ENCODE data around the gene FYB2.
"Not testable (repeated sequence)": the region's sequence is repeated elsewhere in the genome, so short reads cannot be mapped to it uniquely, and the experiment has no call there.

Gene FYB2

DNA sequence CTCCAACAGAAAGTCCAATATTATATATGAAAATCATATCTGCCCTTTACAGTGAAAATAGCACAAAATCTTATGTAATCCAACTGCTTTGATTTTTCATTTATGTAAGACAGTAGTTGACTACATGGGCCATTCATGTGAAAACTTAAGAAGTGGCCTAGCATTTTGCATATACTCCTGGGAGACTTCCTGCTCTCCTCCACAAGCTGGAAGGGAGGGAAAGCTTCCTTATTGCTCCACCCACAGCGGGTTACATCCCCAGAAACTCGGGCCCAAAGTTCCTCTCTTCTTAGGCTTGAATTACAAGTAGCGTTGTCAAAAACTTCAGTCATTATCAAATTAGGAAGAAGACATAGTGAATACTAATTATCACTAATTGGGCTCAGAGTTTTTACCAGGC lies 29.2 kb downstream of the FYB2 start:
- no peak for DNase-seq (ENCODE audit: low spot score)

DNA sequence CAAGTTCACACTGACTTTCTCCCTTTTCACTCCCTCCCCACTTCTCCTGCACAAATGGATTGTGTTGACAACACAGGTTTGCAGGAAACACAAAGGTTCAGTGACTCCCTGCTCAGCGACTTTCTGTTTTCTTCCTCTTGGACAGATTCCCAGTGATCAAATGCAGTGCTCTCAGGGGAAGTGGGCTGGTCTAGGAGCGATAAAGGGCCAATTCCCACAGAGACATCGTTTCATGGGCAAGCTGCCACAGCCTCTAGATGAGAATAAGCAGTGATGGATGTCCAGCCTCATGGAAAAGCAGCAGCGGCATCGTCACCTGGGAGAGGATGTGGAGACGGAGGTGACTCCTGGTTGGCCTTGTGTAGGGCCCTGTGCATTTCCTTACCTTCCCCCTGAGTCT lies 30.6 kb downstream of the FYB2 start:
- peak; percentile 27 for DNase-seq (ENCODE audit: low spot score)

DNA sequence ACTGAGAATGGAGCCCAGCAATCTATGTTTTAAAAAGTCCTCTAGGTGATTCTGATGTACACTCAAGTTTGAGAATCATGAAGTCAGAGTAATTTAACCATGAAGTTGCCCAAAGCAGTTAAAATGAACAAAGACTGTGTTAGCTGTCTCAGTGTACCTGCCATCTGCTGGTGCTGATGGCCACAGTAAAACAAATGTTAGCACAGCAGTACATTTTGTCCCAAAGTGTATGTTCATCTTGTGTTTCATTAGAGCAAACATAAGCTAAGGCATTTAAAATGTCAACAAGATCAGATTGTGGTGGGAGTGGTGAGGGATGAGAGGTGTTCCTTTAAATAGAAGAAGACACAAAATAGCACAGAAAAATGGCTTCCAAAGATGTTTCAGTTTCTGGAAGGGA lies 31.1 kb downstream of the FYB2 start:
- no peak for DNase-seq (ENCODE audit: low spot score)

DNA sequence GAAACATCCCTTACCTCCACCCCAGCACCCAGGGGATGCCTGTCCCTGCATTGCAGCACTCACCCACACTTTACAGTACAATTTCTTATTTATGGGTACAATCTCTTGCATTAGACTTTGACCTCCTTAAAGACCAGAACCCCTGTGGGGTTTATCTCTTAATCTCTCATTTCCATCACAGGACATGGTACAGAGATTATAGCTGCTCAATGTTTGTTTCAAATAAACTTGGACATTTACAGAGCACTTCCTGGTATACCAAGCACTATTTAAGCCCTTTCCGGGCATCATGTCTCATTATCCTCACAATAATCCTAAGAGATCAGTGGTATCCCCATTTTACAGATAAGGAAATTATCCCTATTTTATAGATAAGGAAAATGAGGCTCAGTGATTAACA lies 31.9 kb downstream of the FYB2 start:
- DNase-seq (ENCODE audit: low spot score) = no peak

DNA sequence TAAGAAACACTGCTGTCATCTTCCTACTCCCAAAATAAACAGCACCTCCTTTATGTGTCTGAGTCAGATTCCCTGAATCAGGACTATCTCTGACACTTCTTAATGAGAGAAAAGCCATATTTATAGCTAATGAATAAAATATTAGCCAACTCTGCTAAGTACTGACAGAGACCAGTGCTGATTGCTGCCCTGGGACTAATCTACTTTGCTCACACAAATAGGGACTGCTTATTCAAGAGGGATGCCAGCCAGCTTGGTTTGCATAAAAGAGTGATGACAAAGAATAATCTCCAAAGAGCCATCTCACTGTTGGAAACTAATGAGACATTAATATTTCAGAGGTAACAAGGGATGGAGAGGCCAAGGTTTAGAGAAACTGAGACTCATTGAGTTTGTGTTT lies 36.4 kb downstream of the FYB2 start:
- DNase-seq (ENCODE audit: low spot score) = no peak

DNA sequence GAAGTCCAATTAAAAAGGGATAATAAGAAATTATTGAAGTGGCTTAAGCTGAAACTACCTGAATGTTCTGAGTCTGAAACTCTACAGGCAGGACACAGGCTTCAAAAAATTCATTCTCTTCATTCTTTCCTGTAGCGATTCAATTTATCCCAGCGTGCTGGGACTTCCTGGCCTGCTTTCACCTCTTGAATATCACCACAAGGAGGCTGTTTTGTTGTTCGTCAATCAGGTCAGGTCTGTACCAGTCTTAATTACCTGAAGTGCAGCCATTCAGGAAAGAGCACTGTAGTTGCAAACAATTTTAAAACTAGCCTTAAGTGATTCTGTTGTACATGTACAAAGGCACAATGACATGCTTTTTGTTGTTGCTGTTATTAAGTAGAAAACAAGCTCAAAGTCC lies 38.4 kb downstream of the FYB2 start:
- no peak for DNase-seq (ENCODE audit: low spot score)

DNA sequence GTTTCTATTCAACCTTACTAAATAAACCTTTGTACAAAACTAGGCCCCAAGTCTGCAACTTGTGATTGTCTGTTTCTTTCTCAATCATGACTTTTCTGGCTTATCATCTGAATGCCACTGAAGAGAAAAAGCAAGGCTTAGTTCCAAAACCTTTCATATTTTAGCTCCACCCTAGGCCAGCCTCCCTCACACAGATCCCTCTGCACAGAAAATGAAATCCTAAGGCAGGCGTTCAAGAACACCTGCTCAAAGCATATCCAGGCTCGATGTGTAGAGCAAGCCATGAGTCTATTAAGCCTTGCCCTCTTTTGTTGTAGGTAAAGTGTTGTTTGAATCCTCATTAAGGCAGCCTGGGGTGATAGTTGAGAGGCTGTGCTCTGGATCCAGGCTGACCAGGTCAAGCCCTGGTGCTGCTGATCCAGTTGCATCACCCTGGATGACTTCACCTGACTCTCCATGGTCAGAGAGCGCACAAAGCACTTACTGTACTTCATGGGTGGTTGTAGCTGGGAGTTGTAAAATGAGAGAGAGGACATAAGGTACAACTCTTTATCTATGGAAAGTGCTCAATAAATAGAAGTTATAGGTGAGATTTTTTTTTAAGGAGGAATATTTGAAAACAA lies 39.0 kb downstream of the FYB2 start:
- DNase-seq (ENCODE audit: low spot score) = no peak

DNA sequence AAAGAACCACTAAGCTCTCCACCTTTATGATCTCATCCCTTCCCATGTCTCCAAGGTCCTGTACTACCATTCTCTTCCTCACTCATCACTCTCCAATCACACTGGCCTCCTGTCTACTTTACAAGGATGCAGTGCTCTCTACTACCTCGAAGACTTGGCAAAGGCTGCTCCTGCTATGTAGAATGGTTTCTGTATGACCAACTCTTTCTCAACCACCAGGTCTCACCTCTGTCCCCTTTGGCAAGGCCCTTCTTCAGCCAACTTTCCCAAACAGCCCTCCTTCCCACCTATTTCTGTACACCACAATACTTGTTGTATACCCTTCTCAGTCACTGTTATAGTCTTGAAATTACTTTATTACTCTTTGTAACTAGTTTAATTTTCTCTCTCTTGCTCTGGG lies 41.2 kb downstream of the FYB2 start:
- no peak for DNase-seq (ENCODE audit: low spot score)

DNA sequence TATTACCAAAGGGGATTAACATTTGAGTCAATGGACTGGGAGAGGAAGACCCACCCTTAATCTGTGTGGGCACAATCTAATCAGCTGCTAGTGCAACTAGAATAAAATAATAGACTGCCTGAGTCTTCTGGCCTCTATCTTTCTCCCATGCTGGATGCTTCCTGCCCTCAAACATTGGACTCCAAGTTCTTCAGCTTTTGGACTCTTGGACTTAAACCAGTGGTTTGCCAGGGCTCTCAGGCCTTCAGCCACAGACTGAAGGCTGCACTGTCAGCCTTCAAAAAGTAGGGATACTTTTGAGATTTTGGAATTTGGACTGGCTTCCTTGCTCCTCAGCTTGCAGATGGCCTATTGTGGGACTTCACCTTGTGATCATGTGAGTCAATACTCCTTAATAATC lies 44.5 kb downstream of the FYB2 start:
- not testable (repeated sequence) for DNase-seq (ENCODE audit: low spot score)

DNA sequence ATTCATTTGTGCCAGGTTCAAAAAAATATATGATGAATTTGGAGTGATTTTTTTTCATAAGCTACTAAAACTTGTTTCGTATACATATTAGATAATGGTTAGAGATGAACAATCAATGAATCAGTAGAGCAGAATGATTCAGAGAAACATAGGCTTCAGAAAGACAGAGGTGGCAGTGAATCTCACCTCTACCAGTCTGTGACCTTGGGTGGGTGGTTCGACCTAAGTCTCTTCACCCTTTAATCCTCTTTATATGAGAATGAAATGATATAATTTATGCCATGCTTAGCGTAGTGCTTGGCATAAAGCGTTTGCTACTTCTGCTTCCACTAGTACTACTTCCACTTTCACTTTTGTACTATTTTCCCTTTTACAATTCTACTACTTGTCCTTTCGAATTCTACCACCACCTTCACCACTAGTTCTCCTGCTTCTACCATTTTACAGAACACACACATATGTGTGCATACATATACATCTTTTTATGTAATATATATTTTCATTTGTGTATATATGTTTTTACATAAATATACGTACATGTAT lies 45.1 kb downstream of the FYB2 start:
- no peak for DNase-seq (ENCODE audit: low spot score)

DNA sequence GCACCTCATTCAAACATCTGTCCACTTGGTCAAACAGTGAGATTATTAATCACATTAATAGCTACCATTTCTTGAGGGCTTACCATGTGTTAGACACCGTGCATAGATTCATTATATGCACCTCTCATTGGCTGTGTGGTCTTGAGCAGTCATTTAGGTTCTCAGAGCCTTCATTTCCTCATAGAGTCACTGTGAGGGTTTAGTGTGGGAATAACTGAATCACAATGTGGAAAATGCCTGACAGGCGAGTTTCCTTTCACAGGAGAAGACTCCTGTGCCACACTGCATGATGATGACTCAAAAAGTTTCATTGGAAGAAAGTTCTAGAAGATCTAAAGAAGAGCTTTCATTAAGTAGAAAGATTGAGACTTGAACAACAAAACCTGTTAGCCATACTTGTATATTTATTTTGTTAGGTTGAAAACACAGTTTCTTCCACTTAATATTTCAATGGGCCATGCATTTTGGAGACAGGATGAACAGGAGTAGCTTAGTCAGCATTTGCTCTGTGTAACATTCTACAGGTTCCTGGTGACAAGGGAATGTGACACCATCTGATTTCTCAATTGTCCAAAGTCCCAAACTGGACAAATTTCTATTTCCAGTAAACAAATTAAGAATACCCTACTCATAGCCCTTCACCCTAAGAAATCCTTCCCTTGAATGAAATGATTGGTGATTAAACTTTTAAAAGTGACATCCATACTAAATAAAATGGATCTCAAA lies 45.7 kb downstream of the FYB2 start:
- DNase-seq (ENCODE audit: low spot score) = no peak

DNA sequence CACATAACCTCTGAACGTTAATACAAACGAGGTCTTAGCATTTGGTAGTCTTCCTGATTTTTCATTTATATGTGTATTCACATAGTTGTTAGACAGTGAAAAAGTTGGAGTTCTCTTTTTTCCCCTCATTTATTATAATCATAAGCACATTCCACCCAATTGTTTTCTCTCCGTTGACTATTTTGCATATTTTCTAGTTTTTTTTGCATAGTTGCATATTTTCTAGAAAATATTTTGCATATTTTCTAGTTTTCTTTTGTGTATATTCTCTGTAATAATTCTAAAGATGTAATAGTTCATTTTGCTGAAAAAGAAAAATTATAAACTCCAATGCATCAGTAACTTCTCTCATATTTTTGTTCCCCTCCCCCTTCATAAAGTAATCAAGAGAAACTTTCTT lies 47.5 kb downstream of the FYB2 start:
- no peak for DNase-seq (ENCODE audit: low spot score)

DNA sequence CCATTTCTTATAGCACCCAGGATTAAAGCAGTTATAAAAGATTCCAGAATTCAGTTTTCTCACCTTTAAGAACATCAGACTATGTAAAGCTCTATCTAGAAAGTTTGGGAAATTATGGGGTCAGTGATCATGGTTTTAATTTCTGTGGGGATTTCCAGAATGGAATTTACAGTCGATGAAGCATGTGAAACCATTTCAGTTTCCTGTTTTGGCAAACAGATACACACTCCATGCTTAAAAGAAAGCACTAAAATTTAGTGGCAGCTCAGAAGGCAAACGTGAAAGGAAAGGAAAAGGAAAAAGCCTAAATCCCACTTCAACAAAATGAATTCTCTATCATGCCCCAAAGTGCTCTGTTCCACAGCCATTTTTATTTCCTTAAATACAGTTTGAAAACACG lies 60.4 kb downstream of the FYB2 start:
- no peak for DNase-seq (ENCODE audit: low spot score)

DNA sequence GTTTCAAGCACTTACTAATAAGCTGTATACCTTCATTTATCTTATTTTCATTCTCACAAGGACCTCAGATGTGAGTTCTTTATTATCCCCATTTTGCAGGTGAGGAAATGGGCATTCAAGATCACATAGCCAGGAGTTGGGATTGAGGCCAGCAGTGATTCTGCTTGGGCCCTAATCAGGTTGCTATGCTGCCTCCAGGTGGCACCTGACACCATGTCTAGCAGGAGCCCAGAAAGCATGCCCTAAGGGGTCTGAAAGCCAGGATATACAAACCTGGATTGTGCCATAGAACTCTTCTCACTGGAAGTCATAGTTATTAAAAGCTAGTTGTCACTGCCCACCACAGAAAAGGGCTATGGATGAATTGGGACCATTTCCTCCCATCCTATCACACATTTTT lies 61.1 kb downstream of the FYB2 start:
- DNase-seq (ENCODE audit: low spot score) = no peak

DNA sequence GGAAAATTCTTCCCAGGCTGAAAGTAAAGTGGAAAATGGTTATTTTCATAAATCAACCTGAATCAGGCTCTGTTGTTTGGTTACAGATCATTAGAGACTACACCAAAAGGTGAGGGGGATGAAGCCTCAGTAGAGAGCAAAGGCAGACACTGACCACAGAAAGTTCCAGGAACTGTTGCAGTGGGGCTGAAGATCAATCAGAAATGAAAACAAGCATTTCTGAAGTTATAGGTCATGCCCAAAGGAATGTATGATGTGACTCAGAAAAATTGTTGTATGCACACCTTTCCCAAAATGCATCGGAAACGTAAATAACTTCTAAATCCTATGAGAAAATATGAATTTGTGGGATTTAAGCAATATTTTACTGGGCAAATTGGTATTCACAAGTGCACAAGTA lies 63.3 kb downstream of the FYB2 start:
- no peak for DNase-seq (ENCODE audit: low spot score)

DNA sequence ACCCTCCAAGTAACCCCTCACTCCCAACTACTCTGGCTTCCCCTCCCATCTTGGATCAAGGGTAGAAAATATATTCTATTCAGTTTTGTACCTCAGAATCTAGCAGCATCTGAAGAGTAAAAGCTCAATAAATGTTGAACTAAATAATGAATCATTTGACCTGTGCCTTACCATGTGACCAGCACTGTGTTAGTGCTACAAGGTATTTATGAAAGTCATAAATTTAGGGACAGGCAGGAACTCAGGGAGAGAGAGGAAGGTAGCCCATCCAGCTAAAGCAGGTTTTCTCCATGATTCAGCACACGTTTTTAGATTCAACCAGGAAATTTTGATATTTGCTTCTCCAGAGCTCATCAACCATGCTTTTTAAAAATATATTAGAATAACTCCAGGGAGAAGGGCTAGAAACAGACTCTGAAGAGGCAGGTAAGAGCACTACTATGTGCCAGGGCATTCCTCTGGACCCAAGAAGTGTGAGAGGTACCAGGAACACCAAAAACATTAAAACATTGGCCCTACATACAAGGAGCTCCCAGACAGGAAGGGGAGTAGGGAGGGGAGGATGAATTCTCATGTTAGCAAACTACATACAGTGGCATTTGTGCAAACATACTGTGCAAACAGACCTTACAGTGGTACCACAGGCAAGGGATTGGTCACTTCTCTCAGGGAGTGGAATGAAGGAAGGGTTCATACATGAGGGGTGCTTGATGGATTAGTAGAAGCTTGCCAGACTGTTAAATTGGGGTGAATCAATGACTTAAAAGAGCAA lies 64.3 kb downstream of the FYB2 start:
- DNase-seq (ENCODE audit: low spot score) = no peak

DNA sequence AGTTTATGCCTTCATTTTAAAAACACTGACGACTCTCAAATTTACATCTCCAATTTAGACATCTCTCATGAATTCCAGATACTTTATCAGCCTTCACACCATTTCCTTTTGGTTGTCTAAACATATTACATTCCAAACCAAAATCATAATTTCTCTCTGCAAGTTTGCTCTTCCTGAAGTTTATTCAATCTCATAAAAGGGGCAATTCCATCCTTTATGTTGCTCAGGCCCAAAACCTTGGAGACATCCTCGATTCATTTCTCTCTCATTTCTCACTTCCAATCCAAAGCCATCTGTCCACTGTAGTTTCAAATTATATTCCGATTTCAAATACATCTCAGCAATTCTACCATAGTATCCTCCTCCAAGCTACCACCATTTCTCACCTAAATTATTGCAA lies 74.0 kb downstream of the FYB2 start:
- DNase-seq (ENCODE audit: low spot score) = no peak

DNA sequence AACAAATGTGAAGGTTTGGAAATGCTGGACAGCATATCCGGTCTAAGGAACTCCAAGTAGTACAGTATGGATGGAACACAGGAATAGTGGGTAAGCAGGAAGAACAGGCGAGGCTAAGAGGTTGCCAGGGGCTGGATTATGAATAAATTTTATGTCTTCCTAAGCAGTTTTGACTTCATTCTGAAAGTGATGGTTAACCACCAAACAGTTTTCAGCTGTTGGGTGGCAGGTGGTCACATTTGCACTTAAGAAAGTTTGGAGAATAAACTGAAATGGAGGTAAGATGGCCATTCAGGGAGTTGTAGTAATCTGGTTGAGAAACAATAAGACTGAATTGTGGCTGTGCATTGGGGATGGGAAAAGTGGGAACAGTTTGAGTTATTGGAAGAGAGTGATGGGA lies 90.2 kb downstream of the FYB2 start:
- DNase-seq (ENCODE audit: low spot score) = no peak

DNA sequence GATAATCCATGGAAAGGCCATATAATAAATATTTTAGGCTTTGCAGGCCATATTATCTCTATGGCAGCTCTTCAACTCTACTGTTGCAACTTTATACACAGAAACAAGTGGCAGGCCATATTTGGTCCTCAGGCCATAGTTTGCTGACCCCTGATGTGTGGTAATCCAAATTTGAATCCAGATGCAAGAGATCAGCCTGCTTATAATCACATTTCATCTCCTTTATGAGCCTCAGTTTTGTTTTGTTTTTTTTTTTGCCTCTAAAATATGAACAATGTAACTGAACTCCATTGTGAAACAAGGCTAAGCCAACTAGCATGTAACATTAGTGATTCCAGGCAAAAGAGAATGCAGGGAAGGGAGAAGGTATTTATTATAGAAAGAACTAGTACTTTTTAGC lies 92.5 kb downstream of the FYB2 start:
- no peak for DNase-seq (ENCODE audit: low spot score)

DNA sequence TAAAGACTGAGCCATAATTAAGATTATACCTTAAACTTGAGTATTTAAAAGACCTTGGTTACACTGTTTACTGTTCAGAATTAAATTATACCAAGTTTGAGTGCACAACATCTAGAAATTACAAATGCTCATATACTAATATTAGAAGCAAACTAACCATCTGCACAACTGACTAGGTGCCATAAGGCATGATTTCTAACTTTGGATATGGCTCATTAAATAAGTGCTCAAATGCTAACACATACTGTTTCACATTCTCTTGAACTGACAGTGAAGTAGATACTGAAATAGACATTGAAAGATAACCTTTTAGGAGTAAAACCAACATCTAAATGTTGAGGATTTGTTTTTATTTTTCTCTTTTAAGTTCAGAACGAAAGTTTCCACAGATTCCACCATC lies 100.0 kb downstream of the FYB2 start:
- no peak for DNase-seq (ENCODE audit: low spot score)

DNA sequence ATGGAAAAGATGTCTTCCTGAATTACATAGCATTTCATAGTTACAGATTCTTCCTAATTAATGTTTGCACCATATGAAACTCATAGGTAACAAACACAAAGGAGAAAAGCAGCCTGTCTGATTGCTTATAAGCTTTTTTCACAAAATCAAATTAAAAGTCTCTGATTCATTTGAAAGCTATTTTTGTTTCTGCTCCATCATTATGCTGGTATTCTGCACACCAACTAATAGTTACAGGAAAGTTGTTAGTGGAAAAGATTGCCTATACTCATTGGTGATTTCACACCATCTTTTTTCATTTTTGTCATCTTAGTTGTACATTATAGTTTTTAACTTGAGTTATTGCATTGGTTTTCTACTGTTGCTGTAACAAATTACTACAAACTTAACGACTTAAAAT lies 104.0 kb downstream of the FYB2 start:
- DNase-seq (ENCODE audit: low spot score) = no peak

DNA sequence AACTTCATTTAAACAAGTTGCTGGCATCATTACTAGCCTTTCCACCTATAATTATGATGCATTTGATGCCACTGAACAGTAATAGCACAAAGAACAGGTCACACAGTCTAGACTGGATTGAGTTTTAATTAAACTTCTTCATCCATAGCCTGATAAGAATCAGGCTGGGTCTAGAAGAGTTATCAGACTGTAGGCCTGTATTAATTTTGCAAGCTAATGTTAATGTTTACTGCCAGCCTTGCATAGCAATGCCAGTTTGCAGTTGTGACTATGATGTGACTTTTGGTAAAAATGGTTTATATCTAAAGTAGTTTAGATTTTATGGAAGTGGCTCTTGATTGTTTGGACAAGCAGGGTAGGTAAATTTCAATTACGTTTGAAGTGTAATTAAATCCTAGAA lies 106.1 kb downstream of the FYB2 start:
- DNase-seq (ENCODE audit: low spot score) = no peak

DNA sequence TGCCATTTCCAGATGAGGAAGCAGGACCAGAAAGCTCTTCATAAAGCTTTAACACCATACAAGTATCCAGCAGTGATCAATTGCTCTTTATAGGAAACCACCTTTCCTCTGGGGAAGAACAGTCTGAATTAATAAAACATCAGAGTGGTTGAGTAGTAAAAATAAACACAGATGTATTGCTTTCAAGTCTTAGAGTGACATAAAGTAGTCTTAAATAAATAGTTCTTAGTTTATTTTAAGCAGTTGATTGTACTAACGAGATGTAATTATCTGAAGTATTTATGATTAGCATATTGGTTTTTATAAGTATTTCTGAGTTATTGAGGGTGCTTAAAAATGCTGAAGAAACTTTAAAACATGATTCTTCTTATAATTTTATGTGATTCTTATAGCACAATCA lies 107.1 kb downstream of the FYB2 start:
- DNase-seq (ENCODE audit: low spot score) = no peak
